Left kidney (tissue), 2 donors: ENCODE results near the gene TNS2. TPM values are rescaled to one million over a fixed set of nuclear protein-coding genes. Genes with fewer than 3 reads are reported as not detected.

Experiments used
- DNase-seq: peaks from one replicate; pipeline ENCODE4 v3.0.0-alpha.2; 2013
- polyA plus RNA-seq: library from polyadenylated mRNA; unstranded; fragments of 120-200 nt; gene quantifications from one replicate; pipeline ENCODE4 v1.2.1, GENCODE V29; 2013; ENCODE audit not compliant: insufficient read length

TNS2 gene
- polyA plus RNA-seq, 1 donor: 115 TPM

DNA sequence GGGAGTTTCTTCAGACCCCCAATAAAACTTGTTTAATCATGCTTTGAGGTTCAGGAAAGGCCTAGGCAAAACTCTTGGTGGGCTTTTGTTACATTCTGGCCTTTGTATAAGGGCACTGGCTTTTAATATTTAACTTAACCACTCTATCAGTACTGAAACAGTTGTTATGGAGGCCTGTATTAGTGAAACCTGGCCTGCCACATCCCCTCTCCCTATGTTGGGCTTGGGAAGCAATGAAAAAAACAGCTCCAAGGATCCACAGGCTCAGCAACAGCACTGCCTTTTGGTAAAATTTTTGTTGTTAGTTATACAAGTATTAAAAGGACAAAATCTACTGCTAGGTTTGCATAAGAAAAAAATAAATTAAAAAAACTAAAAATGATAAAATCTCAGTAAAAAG, 64.1 kb downstream of the TNS2 start:
- no peak for DNase-seq

Other genes with a start within 250 kb of the TNS2 start
- 0.47 TPM for gene KRT4, start 235.9 kb upstream of the TNS2 start, polyA plus RNA-seq
- gene KRT79, start 215.8 kb upstream of the TNS2 start, polyA plus RNA-seq: not detected
- not detected for gene KRT78, start 201.1 kb upstream of the TNS2 start, polyA plus RNA-seq
- gene KRT8, start 145.0 kb upstream of the TNS2 start, polyA plus RNA-seq: 223 TPM
- 155 TPM for gene KRT18, start 100.9 kb upstream of the TNS2 start, polyA plus RNA-seq
- 519 TPM for gene EIF4B, start 43.6 kb upstream of the TNS2 start, polyA plus RNA-seq
- 13.5 TPM for gene SPRYD3, start 29.3 kb downstream of the TNS2 start, polyA plus RNA-seq
- 10.5 TPM for gene IGFBP6, start 47.6 kb downstream of the TNS2 start, polyA plus RNA-seq
- 1.6 TPM for gene SOAT2, start 53.4 kb downstream of the TNS2 start, polyA plus RNA-seq
- 82.9 TPM for gene ZNF740, start 130.7 kb downstream of the TNS2 start, polyA plus RNA-seq
- 105 TPM for gene CSAD, start 130.9 kb downstream of the TNS2 start, polyA plus RNA-seq
- 1.8 TPM for gene ITGB7, start 157.2 kb downstream of the TNS2 start, polyA plus RNA-seq
- 33.9 TPM for gene RARG, start 182.1 kb downstream of the TNS2 start, polyA plus RNA-seq
- 18.9 TPM for gene ESPL1, start 218.2 kb downstream of the TNS2 start, polyA plus RNA-seq
- gene PFDN5, start 245.5 kb downstream of the TNS2 start, polyA plus RNA-seq: 623 TPM
- 49.1 TPM for gene MYG1, start 249.6 kb downstream of the TNS2 start, polyA plus RNA-seq